ENCODE data around the gene TRPC1.

TRPC1 gene

GRCh38 chr3:142801746-142802145 lies 77.9 kb downstream of the TRPC1 start:
- TF ChIP-seq EZH2phosphoT487 (IDR thresholded peaks at IDR 0.05; ENCODE audit: borderline replicate concordance): no peak
- TF ChIP-seq, protein P1, sequence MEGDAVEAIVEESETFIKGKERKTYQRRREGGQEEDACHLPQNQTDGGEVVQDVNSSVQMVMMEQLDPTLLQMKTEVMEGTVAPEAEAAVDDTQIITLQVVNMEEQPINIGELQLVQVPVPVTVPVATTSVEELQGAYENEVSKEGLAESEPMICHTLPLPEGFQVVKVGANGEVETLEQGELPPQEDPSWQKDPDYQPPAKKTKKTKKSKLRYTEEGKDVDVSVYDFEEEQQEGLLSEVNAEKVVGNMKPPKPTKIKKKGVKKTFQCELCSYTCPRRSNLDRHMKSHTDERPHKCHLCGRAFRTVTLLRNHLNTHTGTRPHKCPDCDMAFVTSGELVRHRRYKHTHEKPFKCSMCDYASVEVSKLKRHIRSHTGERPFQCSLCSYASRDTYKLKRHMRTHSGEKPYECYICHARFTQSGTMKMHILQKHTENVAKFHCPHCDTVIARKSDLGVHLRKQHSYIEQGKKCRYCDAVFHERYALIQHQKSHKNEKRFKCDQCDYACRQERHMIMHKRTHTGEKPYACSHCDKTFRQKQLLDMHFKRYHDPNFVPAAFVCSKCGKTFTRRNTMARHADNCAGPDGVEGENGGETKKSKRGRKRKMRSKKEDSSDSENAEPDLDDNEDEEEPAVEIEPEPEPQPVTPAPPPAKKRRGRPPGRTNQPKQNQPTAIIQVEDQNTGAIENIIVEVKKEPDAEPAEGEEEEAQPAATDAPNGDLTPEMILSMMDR (conservative IDR thresholded peaks at IDR 0.05; ENCODE audit: low read length): no peak

DNA sequence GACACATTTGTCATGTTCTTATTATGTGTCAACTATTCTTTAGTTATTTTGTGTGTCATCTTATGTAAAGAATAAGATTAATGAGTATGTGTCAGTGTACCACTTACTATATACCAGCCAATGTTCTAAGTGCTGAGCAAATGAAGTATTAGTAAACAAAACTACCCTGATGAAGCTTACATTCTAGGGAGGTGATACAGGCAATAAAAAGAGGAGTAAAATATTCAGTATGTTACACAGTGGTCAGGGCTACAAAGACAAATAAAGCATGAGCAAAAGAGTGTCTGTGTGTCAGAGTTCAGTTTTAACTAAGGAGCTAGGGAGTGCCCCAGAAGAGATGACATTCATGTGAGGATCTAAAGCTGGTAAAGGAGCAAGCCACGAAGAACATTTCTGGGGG lies 79.1 kb downstream of the TRPC1 start:
- Histone ChIP-seq H3K9me3 (ENCODE audit: insufficient read depth, low read depth, low read length) (no peaks in the 10 kb centered on the region), H3F3A (ENCODE audit: low read depth) (no peaks in the 10 kb centered on the region), H3K79me2 (ENCODE audit: insufficient read depth, low read length) (no peaks in the 10 kb centered on the region), H3K27me3 (ENCODE audit: insufficient read depth, low read length, poor library complexity, severe bottlenecking) (no peaks in the 10 kb centered on the region), H3K4me1 (ENCODE audit: insufficient read depth, low read length, poor library complexity, severe bottlenecking) (no peaks in the 10 kb centered on the region), H3K9ac (ENCODE audit: low read depth, low read length, poor library complexity, severe bottlenecking) (no peak overlapping the region), H2AFZ (ENCODE audit: low read length) (no peak overlapping the region), H3K9me2 (replicated peaks; ENCODE audit: low read depth, low read length) (no peaks in the 10 kb centered on the region), H3K4me3 (ENCODE audit: low read length, poor library complexity, severe bottlenecking) (no peak overlapping the region), H3K36me3 (ENCODE audit: insufficient read depth, low read length) (no peaks in the 10 kb centered on the region), H3K4me2 (ENCODE audit: low read depth, low read length, poor library complexity, severe bottlenecking) (no peak overlapping the region), H4K20me1 (ENCODE audit: insufficient read depth, low read length, poor library complexity, severe bottlenecking) (no peaks in the 10 kb centered on the region)
- TF ChIP-seq, protein P1 (conservative IDR thresholded peaks at IDR 0.05; ENCODE audit: low read length): no peak
- no peak for TF ChIP-seq EZH2phosphoT487 (IDR thresholded peaks at IDR 0.05; ENCODE audit: borderline replicate concordance)

More at GRCh38 chr3:142801746-142802145, 77.9 kb downstream of the TRPC1 start:
- H3K27me3 ChIP-seq (ENCODE audit: insufficient read depth, low read length, poor library complexity, severe bottlenecking): no peaks in the 10 kb centered on the region
- H3K36me3 ChIP-seq (ENCODE audit: insufficient read depth, low read length): no peaks in the 10 kb centered on the region
- no peak overlapping the region for H3K4me3 ChIP-seq (ENCODE audit: low read length, poor library complexity, severe bottlenecking)
- no peak overlapping the region for H2AFZ ChIP-seq (ENCODE audit: low read length)
- H3K4me2 ChIP-seq (ENCODE audit: low read depth, low read length, poor library complexity, severe bottlenecking): no peak overlapping the region
- H3K79me2 ChIP-seq (ENCODE audit: insufficient read depth, low read length): no peaks in the 10 kb centered on the region
- no peaks in the 10 kb centered on the region for H3K9me3 ChIP-seq (ENCODE audit: insufficient read depth, low read depth, low read length)
- no peaks in the 10 kb centered on the region for H3K4me1 ChIP-seq (ENCODE audit: insufficient read depth, low read length, poor library complexity, severe bottlenecking)
- H4K20me1 ChIP-seq (ENCODE audit: insufficient read depth, low read length, poor library complexity, severe bottlenecking): no peaks in the 10 kb centered on the region
- H3F3A ChIP-seq (ENCODE audit: low read depth): no peaks in the 10 kb centered on the region
- H3K9ac ChIP-seq (ENCODE audit: low read depth, low read length, poor library complexity, severe bottlenecking): no peak overlapping the region
- H3K9me2 ChIP-seq (replicated peaks; ENCODE audit: low read depth, low read length): no peaks in the 10 kb centered on the region

- H3K9ac ChIP-seq (ENCODE audit: low read depth, low read length, poor library complexity, severe bottlenecking): no peak overlapping the region
- H3K4me2 ChIP-seq (ENCODE audit: low read depth, low read length, poor library complexity, severe bottlenecking): no peak overlapping the region
- H3K9me3 ChIP-seq (ENCODE audit: insufficient read depth, low read depth, low read length): no peaks in the 10 kb centered on the region
- H3K4me3 ChIP-seq (ENCODE audit: low read length, poor library complexity, severe bottlenecking): no peak overlapping the region
- no peaks in the 10 kb centered on the region for H3K27me3 ChIP-seq (ENCODE audit: insufficient read depth, low read length, poor library complexity, severe bottlenecking)
- no peaks in the 10 kb centered on the region for H4K20me1 ChIP-seq (ENCODE audit: insufficient read depth, low read length, poor library complexity, severe bottlenecking)
- H3K4me1 ChIP-seq (ENCODE audit: insufficient read depth, low read length, poor library complexity, severe bottlenecking): no peaks in the 10 kb centered on the region
- H3K36me3 ChIP-seq (ENCODE audit: insufficient read depth, low read length): no peaks in the 10 kb centered on the region
- no peaks in the 10 kb centered on the region for H3F3A ChIP-seq (ENCODE audit: low read depth)
- H3K79me2 ChIP-seq (ENCODE audit: insufficient read depth, low read length): no peaks in the 10 kb centered on the region
- no peaks in the 10 kb centered on the region for H3K9me2 ChIP-seq (replicated peaks; ENCODE audit: low read depth, low read length)
- no peak for TF ChIP-seq EZH2phosphoT487 (IDR thresholded peaks at IDR 0.05; ENCODE audit: borderline replicate concordance)
- TF ChIP-seq, protein P1 (conservative IDR thresholded peaks at IDR 0.05; ENCODE audit: low read length): no peak
- H2AFZ ChIP-seq (ENCODE audit: low read length): no peak overlapping the region
These were observed 84.5 kb downstream of the TRPC1 start for GRCh38 chr3:142808103-142808917.

All from Loucy (cell line).